ENCODE results near the gene SCLT1.
"Not testable (repeated sequence)": the region's sequence is repeated elsewhere in the genome, so short reads cannot be mapped to it uniquely, and the experiment has no call there.

The SCLT1 gene

GRCh38 chr4:129136433-129136832, 43.1 kb upstream of the SCLT1 start:
- Histone ChIP-seq H3K9me2 (replicated peaks; ENCODE audit: low read depth, low read length) (no peaks in the 10 kb centered on the region), H3K27me3 (ENCODE audit: insufficient read depth, low read length, poor library complexity, severe bottlenecking) (no peaks in the 10 kb centered on the region), H4K20me1 (ENCODE audit: insufficient read depth, low read length, poor library complexity, severe bottlenecking) (no peaks in the 10 kb centered on the region), H2AFZ (ENCODE audit: low read length) (no peak overlapping the region), H3K4me2 (ENCODE audit: low read depth, low read length, poor library complexity, severe bottlenecking) (no peak overlapping the region), H3K9ac (ENCODE audit: low read depth, low read length, poor library complexity, severe bottlenecking) (no peak overlapping the region), H3K4me1 (ENCODE audit: insufficient read depth, low read length, poor library complexity, severe bottlenecking) (no peaks in the 10 kb centered on the region), H3K9me3 (ENCODE audit: insufficient read depth, low read depth, low read length) (no peaks in the 10 kb centered on the region), H3K36me3 (ENCODE audit: insufficient read depth, low read length) (no peaks in the 10 kb centered on the region), H3F3A (ENCODE audit: low read depth) (no peaks in the 10 kb centered on the region), H3K4me3 (ENCODE audit: low read length, poor library complexity, severe bottlenecking) (no peak overlapping the region), H3K79me2 (ENCODE audit: insufficient read depth, low read length) (no peaks in the 10 kb centered on the region)
- TF ChIP-seq EZH2phosphoT487 (IDR thresholded peaks at IDR 0.05; ENCODE audit: borderline replicate concordance) (no peak), CTCF (conservative IDR thresholded peaks at IDR 0.05; ENCODE audit: low read length) (no peak)

GRCh38 chr4:129131343-129131742, 38.0 kb upstream of the SCLT1 start:
- Histone ChIP-seq H3K4me2 (ENCODE audit: low read depth, low read length, poor library complexity, severe bottlenecking) (no peak overlapping the region), H2AFZ (ENCODE audit: low read length) (no peak overlapping the region), H3K27me3 (ENCODE audit: insufficient read depth, low read length, poor library complexity, severe bottlenecking) (no peaks in the 10 kb centered on the region), H4K20me1 (ENCODE audit: insufficient read depth, low read length, poor library complexity, severe bottlenecking) (no peaks in the 10 kb centered on the region), H3K9me3 (ENCODE audit: insufficient read depth, low read depth, low read length) (no peaks in the 10 kb centered on the region), H3K79me2 (ENCODE audit: insufficient read depth, low read length) (no peaks in the 10 kb centered on the region), H3K36me3 (ENCODE audit: insufficient read depth, low read length) (no peaks in the 10 kb centered on the region), H3K9ac (ENCODE audit: low read depth, low read length, poor library complexity, severe bottlenecking) (no peak overlapping the region), H3F3A (ENCODE audit: low read depth) (no peaks in the 10 kb centered on the region), H3K4me3 (ENCODE audit: low read length, poor library complexity, severe bottlenecking) (no peak overlapping the region), H3K9me2 (replicated peaks; ENCODE audit: low read depth, low read length) (no peaks in the 10 kb centered on the region), H3K4me1 (ENCODE audit: insufficient read depth, low read length, poor library complexity, severe bottlenecking) (no peaks in the 10 kb centered on the region)
- TF ChIP-seq EZH2phosphoT487 (IDR thresholded peaks at IDR 0.05; ENCODE audit: borderline replicate concordance), result no peak
- TF ChIP-seq CTCF (conservative IDR thresholded peaks at IDR 0.05; ENCODE audit: low read length), result no peak

GRCh38 chr4:129129143-129129542, 35.8 kb upstream of the SCLT1 start:
- H3K4me3 ChIP-seq (ENCODE audit: low read length, poor library complexity, severe bottlenecking), result no peak overlapping the region
- no peaks in the 10 kb centered on the region for H4K20me1 ChIP-seq (ENCODE audit: insufficient read depth, low read length, poor library complexity, severe bottlenecking)
- TF ChIP-seq EZH2phosphoT487 (IDR thresholded peaks at IDR 0.05; ENCODE audit: borderline replicate concordance) (no peak), CTCF (conservative IDR thresholded peaks at IDR 0.05; ENCODE audit: low read length) (no peak)
- H2AFZ ChIP-seq (ENCODE audit: low read length), result no peak overlapping the region
- no peaks in the 10 kb centered on the region for H3K9me3 ChIP-seq (ENCODE audit: insufficient read depth, low read depth, low read length)
- H3K36me3 ChIP-seq (ENCODE audit: insufficient read depth, low read length), result no peaks in the 10 kb centered on the region
- H3K27me3 ChIP-seq (ENCODE audit: insufficient read depth, low read length, poor library complexity, severe bottlenecking), result no peaks in the 10 kb centered on the region
- H3F3A ChIP-seq (ENCODE audit: low read depth), result no peaks in the 10 kb centered on the region
- H3K79me2 ChIP-seq (ENCODE audit: insufficient read depth, low read length), result no peaks in the 10 kb centered on the region
- no peak overlapping the region for H3K9ac ChIP-seq (ENCODE audit: low read depth, low read length, poor library complexity, severe bottlenecking)
- H3K9me2 ChIP-seq (replicated peaks; ENCODE audit: low read depth, low read length), result no peaks in the 10 kb centered on the region
- H3K4me1 ChIP-seq (ENCODE audit: insufficient read depth, low read length, poor library complexity, severe bottlenecking), result no peaks in the 10 kb centered on the region
- no peak overlapping the region for H3K4me2 ChIP-seq (ENCODE audit: low read depth, low read length, poor library complexity, severe bottlenecking)

GRCh38 chr4:129126614-129127013, 33.3 kb upstream of the SCLT1 start:
- not testable (repeated sequence) for H3K4me1 ChIP-seq (ENCODE audit: insufficient read depth, low read length, poor library complexity, severe bottlenecking); H3K36me3 ChIP-seq (ENCODE audit: insufficient read depth, low read length); H3K9me3 ChIP-seq (ENCODE audit: insufficient read depth, low read depth, low read length); H3K9me2 ChIP-seq (replicated peaks; ENCODE audit: low read depth, low read length); H3K27me3 ChIP-seq (ENCODE audit: insufficient read depth, low read length, poor library complexity, severe bottlenecking); H3K4me3 ChIP-seq (ENCODE audit: low read length, poor library complexity, severe bottlenecking); H2AFZ ChIP-seq (ENCODE audit: low read length); H3K9ac ChIP-seq (ENCODE audit: low read depth, low read length, poor library complexity, severe bottlenecking); H3F3A ChIP-seq (ENCODE audit: low read depth); H4K20me1 ChIP-seq (ENCODE audit: insufficient read depth, low read length, poor library complexity, severe bottlenecking); H3K4me2 ChIP-seq (ENCODE audit: low read depth, low read length, poor library complexity, severe bottlenecking); H3K79me2 ChIP-seq (ENCODE audit: insufficient read depth, low read length)

All from Loucy (cell line).